ENCODE results near the gene FKBP3. TPM values are rescaled to one million over a fixed set of nuclear protein-coding genes. Genes with fewer than 3 reads are reported as not detected.

Gene FKBP3
- total RNA-seq, result 15.6 and 16.6 TPM in 2 replicates

DNA sequence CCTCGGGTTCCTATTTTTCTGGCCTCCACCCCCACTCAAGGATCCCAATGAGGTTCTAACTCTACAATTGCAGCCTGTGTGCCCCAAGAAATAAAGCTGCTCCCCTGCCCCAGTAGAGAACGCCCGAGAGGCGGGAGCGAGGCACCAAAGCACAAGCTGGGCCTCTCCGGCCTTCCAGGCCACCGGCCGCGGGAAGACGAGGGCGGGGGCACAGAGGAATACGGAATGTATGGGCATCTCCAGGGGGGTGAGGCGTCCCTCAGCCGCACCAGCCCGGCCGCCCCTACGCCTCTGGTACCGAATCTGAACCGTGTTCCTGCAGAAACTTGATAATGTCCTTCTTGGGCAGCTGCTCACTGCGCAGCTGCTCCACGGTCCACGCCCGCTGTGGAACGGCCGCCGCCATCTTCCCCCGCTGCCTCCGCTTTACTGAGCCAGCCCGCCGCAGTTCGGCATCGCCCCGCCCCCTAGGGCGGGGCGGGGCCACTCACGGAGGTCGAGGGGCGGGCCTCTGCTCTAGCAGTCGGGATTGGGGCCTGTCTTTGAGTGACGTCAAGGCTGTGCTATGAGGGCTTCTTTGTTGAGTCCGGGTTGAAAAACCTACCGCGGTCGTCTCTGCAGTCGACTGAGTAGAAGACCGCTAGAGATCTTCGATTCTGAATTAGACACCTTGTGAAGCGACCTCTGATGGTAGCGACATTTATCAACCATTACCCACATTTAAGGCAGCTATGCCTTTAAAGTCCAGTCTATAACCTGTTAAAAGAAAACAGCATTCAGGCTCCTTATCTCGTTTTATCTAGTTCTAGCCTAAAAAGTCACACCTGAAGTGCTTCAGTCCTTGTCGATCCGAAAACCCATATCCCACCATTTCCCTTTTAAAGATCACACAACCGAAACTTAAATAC lies at the start of gene FKBP3:
Gene FKBP3, minus strand, starts transcription at position 431 of the 908 bp plus-strand sequence. Its CDS starts 25 bp downstream, at position 406.

DNA sequence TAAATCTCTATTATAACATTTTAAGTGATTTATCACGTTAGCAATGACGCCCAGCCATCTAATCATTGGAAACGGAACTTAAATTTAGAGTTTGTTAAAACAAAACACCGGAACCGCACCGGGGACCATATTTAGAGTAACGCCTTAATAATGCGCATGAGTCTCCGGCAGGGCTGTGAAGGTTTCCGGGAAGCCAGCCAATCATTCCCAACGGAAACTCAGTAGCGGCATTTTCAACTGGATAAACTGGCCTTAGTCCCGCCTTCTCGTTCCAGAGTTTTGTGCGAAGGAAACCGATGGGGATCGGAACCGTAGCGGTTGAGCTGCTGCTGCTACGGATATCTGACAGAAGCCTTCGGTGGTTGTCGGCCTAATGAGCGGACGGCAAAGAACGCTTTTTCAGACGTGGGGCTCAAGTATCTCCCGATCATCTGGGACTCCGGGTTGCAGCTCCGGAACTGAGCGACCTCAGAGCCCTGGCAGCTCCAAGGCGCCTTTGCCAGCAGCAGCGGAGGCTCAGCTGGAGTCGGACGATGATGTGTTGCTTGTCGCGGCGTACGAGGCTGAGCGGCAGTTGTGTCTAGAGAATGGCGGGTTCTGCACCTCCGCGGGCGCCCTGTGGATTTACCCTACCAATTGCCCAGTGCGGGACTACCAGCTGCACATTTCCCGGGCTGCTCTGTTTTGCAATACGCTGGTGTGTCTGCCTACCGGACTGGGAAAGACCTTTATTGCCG lies 1.5 kb upstream of the FKBP3 start, which contains the start of gene FANCM:
Gene FANCM, plus strand, starts transcription at position 272 of the 737 bp plus-strand sequence. Its CDS starts 102 bp downstream, at position 374.

DNA sequence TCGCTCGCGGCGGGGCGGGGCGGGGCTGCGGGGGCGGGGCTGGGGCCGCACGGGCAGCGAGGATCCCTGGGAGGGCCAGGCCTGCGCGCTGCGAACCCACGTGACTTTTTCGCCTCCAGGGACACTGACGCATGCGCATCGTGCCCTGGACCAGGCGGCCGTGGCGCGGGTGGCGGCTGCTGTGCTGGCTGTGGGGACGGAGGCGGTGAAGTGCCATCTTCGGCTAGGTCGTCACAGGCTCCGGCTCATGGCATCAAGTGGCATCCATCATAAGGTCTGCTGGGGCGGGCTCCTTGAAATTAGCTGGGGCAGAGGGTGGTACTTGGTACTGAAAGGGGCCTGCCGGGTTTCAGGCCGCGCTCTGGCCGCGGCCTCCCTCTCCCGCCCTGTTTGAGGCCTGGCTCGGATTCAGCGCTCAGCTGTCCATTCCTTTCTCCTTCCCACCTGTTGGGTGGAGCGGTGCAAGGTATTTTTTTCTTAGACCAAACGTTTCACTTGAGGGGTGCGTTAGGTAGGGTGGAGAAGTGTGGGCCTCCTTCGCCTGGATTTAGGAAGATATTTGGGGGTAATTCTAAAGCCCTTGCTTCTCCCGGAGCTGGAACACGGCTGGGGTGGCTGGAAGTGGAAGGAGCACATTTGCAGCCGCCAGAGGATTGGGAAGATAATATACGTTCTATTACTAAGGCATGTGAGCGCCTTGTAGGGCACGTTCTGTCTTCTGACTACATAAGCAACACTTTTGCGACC lies 50.1 kb downstream of the FKBP3 start, which contains the start of gene PRPF39:
Gene PRPF39, plus strand, starts transcription at position 141 of the 747 bp plus-strand sequence. CDS start 11,124 bp downstream, outside the sequence.

Small RNA genes within 50 kb of the gene (small RNA-seq; reads per million reads assigned to genes)
- gene RF00151, result not detected
- 10,302 reads per million, percentile 100 among the genes with 10 or more reads in this experiment for gene SNORD127

Other genes starting within 250 kb of the FKBP3 start
- gene KLHL28, start 172.5 kb downstream of the FKBP3 start, total RNA-seq, result 11.1 and 11.7 TPM in 2 replicates
- 20.0 and 28.4 TPM in 2 replicates for gene TOGARAM1, start 172.3 kb downstream of the FKBP3 start, total RNA-seq
- gene PRPF39, start 50.4 kb downstream of the FKBP3 start, total RNA-seq, result 38.1 and 39.9 TPM in 2 replicates
- gene FANCM, start 1.4 kb upstream of the FKBP3 start, total RNA-seq, result 3.8 and 5.5 TPM in 2 replicates
- 18.0 and 19.0 TPM in 2 replicates for gene MIS18BP1, start 118.7 kb upstream of the FKBP3 start, total RNA-seq

All from hair follicle dermal papilla cell (primary cell).